A375 (cell line): Measurements from ENCODE around the gene ADAT2. TPM values are rescaled to one million over a fixed set of nuclear protein-coding genes. Genes with fewer than 3 reads are reported as not detected.

Experiments
- small RNA-seq: library from RNA; depleted of rRNA; stranded (forward); fragments of <200 nt; gene quantifications from one replicate; pipeline ENCODE3, GENCODE V24; 2014
- total RNA-seq: library from RNA; depleted of rRNA; stranded (reverse); fragments of >200 nt; shearing (Covaris generic); gene quantifications from 2 replicates; pipeline ENCODE4 v1.2.3, GENCODE V29; 2014; rRNA removed

The ADAT2 gene
- total RNA-seq = 6.4 and 7.6 TPM in 2 replicates

DNA sequence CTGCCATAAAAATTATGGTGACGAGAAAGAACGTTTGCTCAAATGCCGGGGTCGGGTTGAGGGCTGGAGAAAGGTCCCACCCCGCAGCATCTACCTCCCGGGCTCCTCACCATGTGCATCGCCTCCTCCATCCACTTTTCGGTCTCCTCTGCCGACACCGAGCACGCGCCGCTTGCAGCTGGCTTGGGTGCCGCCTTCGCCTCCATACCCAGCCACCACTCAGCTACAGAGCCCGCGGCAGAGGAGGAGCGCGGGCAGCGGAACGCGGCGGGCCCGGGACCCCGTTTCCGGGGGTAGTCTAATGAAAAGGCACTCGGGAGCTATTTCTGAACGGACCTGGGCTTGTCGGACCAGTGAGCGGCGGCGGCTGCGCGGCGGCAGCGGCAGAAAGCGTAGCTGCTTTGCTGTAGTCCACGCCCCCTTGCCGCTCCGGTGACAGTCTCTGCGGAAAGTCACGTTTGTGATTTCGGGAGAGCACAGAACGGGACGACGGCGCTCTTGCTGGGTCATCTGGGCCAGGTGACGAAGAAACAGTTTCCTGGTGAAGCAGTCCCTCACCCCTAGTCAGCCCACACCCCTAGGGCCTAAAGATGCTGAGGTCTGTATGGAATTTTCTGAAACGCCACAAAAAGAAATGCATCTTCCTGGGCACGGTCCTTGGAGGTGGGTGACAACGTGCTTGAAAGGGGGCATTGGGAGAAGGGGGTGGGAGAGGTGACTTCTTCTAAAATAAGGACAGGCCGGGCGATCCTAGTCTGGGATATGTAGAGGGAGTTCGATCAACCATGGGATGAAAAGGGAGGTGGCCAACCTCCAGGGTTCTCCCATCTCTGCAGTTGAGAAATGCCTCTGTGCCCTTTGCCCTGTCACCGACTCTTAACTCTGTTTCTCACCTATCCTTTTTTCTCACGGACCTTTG is at the start of gene ADAT2, which contains the start of gene PEX3:
Gene ADAT2 (minus strand): TSS at position 243 of the 919 bp plus-strand sequence. CDS start 37 bp downstream, at position 206.
Gene PEX3 (plus strand): TSS at position 353 of the 919 bp plus-strand sequence. CDS start 238 bp downstream, at position 591.

Small RNAs within 50 kb of the gene (small RNA-seq; reads per million reads assigned to genes)
- 0.21 reads per million for gene RNA5SP221

Other genes with a start within 250 kb of the ADAT2 start
- 7.6 and 9.9 TPM in 2 replicates for gene PEX3, start 110 bp upstream of the ADAT2 start, total RNA-seq
- gene FUCA2, start 61.0 kb upstream of the ADAT2 start, total RNA-seq = 16.5 and 18.0 TPM in 2 replicates
- 7.5 and 10.4 TPM in 2 replicates for gene PHACTR2, start 227.3 kb upstream of the ADAT2 start, total RNA-seq